Activated B cell treated with CpG ODN at 0.5 μM for 24 hours (primary cell): ENCODE measurements around the gene EEF1AKMT3. TPM values are rescaled to one million over a fixed set of nuclear protein-coding genes. Genes with fewer than 3 reads are reported as not detected.
"Not testable (repeated sequence)": the region's sequence is repeated elsewhere in the genome, so short reads cannot be mapped to it uniquely, and the experiment has no call there.

ENCODE experiments used
- ATAC-seq: fragments of 200-7000 bp; cut with Tn5 transposase; one replicate; pipeline ENCODE4 v1.10.0; 2021; ENCODE audit warnings: low read depth, mild to moderate bottlenecking, moderate library complexity
- CTCF ChIA-PET: fragments of 350-600 bp; sonication (Branson Sonifier 250); formaldehyde crosslinking; loops from one replicate; lab custom pipeline; 2021; ENCODE audit warnings: antibody characterized with exemption; lab: Charles Lee
- POLR2A ChIA-PET: fragments of 350-600 bp; sonication (Branson Sonifier 250); formaldehyde crosslinking; loops from one replicate; lab custom pipeline; 2021; ENCODE audit warnings: antibody characterized with exemption; lab: Charles Lee
- DNase-seq: peaks from one replicate; pipeline ENCODE4 v3.0.0; 2022
- H3K27ac Mint-ChIP-seq: one replicate; pipeline ENCODE4 v1.8.0; 2020; ENCODE audit warnings: mixed read lengths
- H3K27me3 Mint-ChIP-seq: one replicate; pipeline ENCODE4 v1.8.0; 2021; ENCODE audit warnings: mixed read lengths
- H3K36me3 Mint-ChIP-seq: one replicate; pipeline ENCODE4 v1.8.0; 2021; ENCODE audit warnings: low read depth, mixed read lengths
- H3K4me1 Mint-ChIP-seq: one replicate; pipeline ENCODE4 v1.8.0; 2021; ENCODE audit warnings: mixed read lengths
- H3K4me3 Mint-ChIP-seq: one replicate; pipeline ENCODE4 v1.8.0; 2020; ENCODE audit warnings: mild to moderate bottlenecking, mixed read lengths
- H3K9me3 Mint-ChIP-seq: one replicate; pipeline ENCODE4 v1.8.0; 2020; ENCODE audit warnings: mixed read lengths
- intact Hi-C: fragments of 100-400 bp; cut with micrococcal nuclease; formaldehyde crosslinking; loops from one replicate; pipeline ENCODE4 v1.15.1; 2024
- total RNA-seq: library from RNA; stranded (reverse); gene quantifications from 2 replicates; pipeline ENCODE4 v1.2.3, GENCODE V29; 2022
- TF ChIP-seq, protein P1 (sequence below): fragments of 200-600 bp; IDR thresholded peaks from one replicate; pipeline ENCODE4 v1.8.0; 2022; ENCODE audit warnings: antibody characterized with exemption, mild to moderate bottlenecking

EEF1AKMT3 gene
- total RNA-seq, 1 donor from 2014 or later, result 0.60 TPM

DNA sequence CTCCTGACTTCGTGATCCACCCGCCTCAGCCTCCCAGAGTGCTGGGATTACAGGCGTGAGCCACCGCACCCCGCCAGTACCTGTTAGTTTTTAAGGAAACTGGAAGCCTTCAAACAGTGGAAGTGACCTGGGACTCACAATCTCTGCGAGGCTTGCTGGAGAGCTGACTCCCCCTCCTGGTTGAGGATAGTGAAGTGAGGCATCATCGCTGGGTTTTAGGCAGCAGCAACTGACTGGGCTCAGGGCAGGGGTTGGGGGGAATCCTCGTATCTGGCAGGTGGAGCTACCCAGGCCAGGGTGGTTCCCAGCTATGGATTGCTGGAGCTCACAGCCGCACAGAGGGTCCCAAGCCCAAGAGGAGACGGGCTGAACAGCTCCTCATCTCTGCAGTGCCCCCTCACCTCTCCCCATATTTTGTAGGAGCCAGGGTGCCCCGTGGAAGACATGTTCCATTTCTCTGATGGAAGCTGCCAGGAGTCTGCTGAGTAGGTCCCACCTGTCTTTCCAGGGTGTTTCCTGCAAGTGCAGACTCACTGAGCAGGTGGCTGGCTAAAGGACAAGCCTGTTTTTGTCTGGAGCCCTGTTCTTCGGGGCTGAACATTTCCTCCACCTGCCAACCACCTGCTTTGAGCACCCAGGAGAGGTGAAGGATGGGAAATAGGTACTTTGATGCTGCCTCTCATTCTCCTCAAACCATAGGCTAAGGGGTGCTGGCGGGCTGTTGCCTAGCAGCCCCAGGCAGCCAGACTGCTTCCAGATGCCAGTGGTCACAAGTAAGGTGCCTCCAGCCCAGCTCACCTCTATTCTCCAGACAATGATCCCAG is 43.0 kb downstream of the EEF1AKMT3 start:
- CTCF ChIA-PET, result no interaction called here
- Mint-ChIP-seq H3K4me3 (no peak overlapping the region), H3K27ac (no peak overlapping the region), H3K27me3 (no peaks in the 10 kb centered on the region), H3K4me1 (no peaks in the 10 kb centered on the region), H3K36me3 (peaks cover 16% of the 10 kb centered on the region), H3K9me3 (no peaks in the 10 kb centered on the region)
- POLR2A ChIA-PET, result no interaction called here
- TF ChIP-seq, protein P1, sequence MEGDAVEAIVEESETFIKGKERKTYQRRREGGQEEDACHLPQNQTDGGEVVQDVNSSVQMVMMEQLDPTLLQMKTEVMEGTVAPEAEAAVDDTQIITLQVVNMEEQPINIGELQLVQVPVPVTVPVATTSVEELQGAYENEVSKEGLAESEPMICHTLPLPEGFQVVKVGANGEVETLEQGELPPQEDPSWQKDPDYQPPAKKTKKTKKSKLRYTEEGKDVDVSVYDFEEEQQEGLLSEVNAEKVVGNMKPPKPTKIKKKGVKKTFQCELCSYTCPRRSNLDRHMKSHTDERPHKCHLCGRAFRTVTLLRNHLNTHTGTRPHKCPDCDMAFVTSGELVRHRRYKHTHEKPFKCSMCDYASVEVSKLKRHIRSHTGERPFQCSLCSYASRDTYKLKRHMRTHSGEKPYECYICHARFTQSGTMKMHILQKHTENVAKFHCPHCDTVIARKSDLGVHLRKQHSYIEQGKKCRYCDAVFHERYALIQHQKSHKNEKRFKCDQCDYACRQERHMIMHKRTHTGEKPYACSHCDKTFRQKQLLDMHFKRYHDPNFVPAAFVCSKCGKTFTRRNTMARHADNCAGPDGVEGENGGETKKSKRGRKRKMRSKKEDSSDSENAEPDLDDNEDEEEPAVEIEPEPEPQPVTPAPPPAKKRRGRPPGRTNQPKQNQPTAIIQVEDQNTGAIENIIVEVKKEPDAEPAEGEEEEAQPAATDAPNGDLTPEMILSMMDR, result no peak
- no peak for ATAC-seq
- intact Hi-C loops, result no loop called here
- DNase-seq, result no peak

DNA sequence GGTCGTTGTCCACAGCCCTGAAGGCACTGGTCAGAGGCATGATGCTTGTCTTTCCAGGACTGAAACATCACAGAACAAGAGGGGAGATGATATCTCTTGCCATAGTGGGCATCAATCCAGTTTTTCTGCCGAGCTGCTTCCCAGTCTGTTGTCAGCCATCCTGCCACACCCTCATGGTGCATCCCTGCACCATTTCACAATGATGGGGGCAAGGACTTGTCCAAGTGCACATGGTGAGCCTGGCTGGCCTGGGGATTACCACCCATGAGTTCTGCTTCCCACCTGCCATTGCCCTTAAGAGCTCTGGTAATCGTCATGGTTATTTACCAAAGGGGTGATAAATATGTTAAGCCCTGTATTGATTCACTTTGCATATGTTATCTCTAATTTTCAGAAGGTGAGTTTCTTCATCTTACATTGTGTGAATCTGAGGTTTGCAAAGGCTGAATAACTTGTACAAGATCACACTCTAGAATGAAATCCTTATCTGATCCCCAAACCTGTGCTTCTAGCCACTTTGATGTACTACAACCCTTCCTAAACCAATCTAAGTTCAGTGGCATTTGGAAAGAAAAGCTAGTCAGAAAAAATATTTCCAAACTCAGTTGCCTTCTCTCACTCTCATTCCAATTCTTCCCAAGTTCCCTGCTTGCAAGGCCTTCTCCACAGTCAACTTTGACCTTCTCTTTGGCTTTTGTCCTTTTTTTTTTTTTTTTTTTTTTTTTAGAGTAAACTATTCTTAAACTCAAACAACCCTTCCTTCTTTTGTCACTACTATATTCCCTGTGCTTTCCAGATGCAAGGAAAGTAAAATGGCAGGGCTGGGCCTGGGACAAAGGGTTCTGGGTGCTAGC is 43.8 kb downstream of the EEF1AKMT3 start:
- Mint-ChIP-seq H3K9me3 (no peaks in the 10 kb centered on the region), H3K27ac (no peak overlapping the region)

DNA sequence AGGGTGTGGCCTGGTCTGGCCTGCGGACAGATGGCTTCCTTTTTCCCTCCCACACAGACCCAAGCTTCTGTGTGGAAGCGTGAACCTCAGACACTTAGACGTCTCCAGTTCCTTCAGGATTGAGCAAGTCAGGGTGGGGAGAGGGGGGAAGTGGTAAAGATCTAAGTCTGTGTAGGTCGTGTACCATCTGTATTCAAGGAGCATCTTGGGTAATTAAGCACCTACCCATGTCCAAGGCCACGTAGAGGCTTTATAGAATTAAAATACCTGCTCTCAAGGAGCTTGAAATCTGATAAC is 44.4 kb downstream of the EEF1AKMT3 start:
- no peaks in the 10 kb centered on the region for H3K27me3 Mint-ChIP-seq
- no peak for DNase-seq
- H3K27ac Mint-ChIP-seq, result no peak overlapping the region
- ChIA-PET CTCF (interaction anchor here (3.0 kb wide), 1 partner anchor 16 kb away, joined by 6 read pairs; no protein-coding TSS in a partner anchor), POLR2A (no interaction called here)
- ATAC-seq, result no peak
- peaks cover 30% of the 10 kb centered on the region for H3K36me3 Mint-ChIP-seq
- H3K9me3 Mint-ChIP-seq, result no peaks in the 10 kb centered on the region
- no peak overlapping the region for H3K4me3 Mint-ChIP-seq
- H3K4me1 Mint-ChIP-seq, result no peaks in the 10 kb centered on the region
- intact Hi-C loops, result no loop called here
- TF ChIP-seq, protein P1, result no peak

More for the DNA sequence above, 43.8 kb downstream of the EEF1AKMT3 start:
- intact Hi-C loops, result no loop called here
- DNase-seq (no peak), ATAC-seq (no peak)
- POLR2A ChIA-PET, result no interaction called here
- CTCF ChIA-PET, result interaction anchor here (3.0 kb wide), 1 partner anchor 16 kb away, joined by 6 read pairs; no protein-coding TSS in a partner anchor
- TF ChIP-seq, protein P1, result no peak
- peaks cover 24% of the 10 kb centered on the region for H3K36me3 Mint-ChIP-seq
- H3K27me3 Mint-ChIP-seq, result no peaks in the 10 kb centered on the region
- H3K4me1 Mint-ChIP-seq, result no peaks in the 10 kb centered on the region
- H3K4me3 Mint-ChIP-seq, result no peak overlapping the region

DNA sequence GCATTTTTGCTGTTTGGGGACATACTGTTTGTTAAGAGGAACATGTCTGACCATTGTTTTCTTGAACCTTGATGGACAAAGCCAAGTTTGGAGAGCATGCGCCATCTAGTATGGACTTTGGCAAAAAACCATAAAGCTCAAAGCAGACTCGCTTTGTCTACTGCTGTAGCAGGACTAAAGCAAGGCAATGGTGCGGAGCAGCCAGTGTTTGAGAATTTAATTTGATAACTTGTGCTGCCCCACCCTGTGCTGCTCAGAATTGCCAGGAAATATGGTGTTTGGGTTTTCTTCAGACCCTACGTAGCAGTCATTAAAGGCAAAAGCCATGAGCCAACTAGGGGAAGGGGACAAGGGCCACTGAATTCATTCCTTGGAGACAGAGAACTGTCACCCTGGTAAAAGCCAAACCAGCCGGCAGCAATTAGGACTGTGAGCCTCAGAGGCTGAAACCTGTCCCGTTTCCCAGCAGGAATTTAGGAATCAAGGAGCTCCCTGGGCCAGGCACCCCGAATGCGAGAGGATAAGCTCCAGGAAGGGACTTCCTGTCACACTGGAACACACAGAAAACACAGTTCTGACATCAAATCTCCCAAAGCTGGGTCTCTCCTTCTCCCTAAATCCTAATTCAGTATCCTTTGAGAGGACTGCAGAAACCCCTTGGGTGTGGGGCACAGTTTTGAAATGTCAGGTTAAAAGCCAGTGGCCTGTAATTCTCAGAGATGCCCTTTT is 45.0 kb downstream of the EEF1AKMT3 start:
- Mint-ChIP-seq H3K4me1 (no peaks in the 10 kb centered on the region), H3K36me3 (peaks cover 35% of the 10 kb centered on the region), H3K4me3 (no peak overlapping the region), H3K9me3 (no peaks in the 10 kb centered on the region), H3K27ac (no peak overlapping the region), H3K27me3 (no peaks in the 10 kb centered on the region)
- ChIA-PET CTCF (interaction anchor here (0.8 to 3.0 kb wide), 3 partner anchors 15 to 88 kb away, joined by 3 to 6 read pairs (median 5); no protein-coding TSS in a partner anchor), POLR2A (no interaction called here)
- intact Hi-C loops, result no loop called here
- DNase-seq (no peak), ATAC-seq (no peak)
- TF ChIP-seq, protein P1, result no peak

DNA sequence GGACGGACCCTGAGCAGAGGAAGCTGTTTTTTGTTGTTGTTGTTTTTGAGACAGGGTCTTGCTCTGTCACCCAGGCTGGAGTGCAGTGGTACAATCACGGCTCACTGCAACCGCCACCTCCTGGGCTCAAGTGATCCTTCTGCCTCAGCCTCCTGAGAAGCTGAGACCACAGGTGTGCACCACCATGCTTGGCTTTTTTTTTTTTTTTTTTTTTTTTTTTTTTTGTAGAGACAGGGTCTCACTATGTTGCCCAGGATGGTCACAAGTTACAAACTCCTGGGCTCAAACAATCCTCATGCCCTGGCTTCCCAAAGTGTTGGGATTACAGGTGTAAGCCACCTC is 45.5 kb downstream of the EEF1AKMT3 start:
- H3K27ac Mint-ChIP-seq, result not testable (repeated sequence)

DNA sequence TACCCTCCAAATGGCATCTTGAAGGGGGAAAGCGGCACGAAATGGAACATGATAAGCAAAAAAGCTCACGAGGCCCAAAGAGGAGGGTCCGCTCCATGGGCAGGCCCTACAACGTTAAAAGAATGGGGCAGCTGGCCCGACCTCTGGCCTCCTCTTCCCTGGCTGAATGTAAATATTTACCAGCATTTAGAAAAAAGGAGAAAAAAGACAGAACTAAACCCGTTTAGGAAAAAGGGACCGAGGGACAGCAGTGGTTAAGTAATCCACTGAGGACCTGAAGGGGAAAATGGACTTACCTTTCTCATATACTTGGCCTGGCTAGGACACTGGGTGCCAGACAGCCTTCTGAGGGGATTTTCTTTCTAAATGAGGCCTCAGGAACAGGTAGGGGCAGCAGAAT is 47.7 kb downstream of the EEF1AKMT3 start:
- DNase-seq, CTCF ChIA-PET, H3K4me1 Mint-ChIP-seq, ATAC-seq, H3K9me3 Mint-ChIP-seq, POLR2A ChIA-PET, intact Hi-C loops, H3K27ac Mint-ChIP-seq, H3K27me3 Mint-ChIP-seq, H3K4me3 Mint-ChIP-seq: not testable (repeated sequence)
- peaks cover 62% of the 10 kb centered on the region for H3K36me3 Mint-ChIP-seq

More for the DNA sequence above, 45.5 kb downstream of the EEF1AKMT3 start:
- POLR2A ChIA-PET, H3K4me3 Mint-ChIP-seq, DNase-seq, ATAC-seq, H3K27me3 Mint-ChIP-seq, intact Hi-C loops, H3K9me3 Mint-ChIP-seq, H3K4me1 Mint-ChIP-seq: not testable (repeated sequence)
- CTCF ChIA-PET, result interaction anchor here (0.8 to 3.0 kb wide), 3 partner anchors 15 to 87 kb away, joined by 3 to 6 read pairs (median 5); no protein-coding TSS in a partner anchor
- H3K36me3 Mint-ChIP-seq, result peaks cover 41% of the 10 kb centered on the region

DNA sequence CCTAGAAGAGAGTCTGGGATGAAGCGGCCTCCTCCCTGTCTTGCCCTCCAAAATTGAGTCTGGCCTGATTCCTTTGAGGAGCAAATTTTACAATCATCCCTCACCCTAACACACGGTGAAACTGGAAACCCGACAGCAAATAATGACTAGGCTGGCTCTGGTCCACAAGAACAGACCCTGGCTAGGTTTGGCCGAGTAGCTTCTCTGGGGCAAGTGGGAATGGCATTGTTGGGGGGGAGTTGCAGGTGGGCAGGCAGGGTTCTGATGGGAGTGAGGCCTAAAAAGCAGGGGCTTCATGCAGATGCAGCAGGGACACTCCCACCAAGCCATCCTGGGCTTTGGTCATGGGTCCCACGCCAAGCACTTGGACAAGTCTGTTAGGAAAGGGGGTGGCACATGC is 48.6 kb downstream of the EEF1AKMT3 start:
- CTCF ChIA-PET, H3K4me3 Mint-ChIP-seq, H3K4me1 Mint-ChIP-seq, H3K27me3 Mint-ChIP-seq, intact Hi-C loops, H3K27ac Mint-ChIP-seq, H3K9me3 Mint-ChIP-seq, POLR2A ChIA-PET, DNase-seq, ATAC-seq: not testable (repeated sequence)
- H3K36me3 Mint-ChIP-seq, result peaks cover 71% of the 10 kb centered on the region
